Measurements from ENCODE around the gene FAM236D. TPM values are rescaled to one million over a fixed set of nuclear protein-coding genes. Genes with fewer than 3 reads are reported as not detected.

The FAM236D gene
- not detected in 5 replicates for total RNA-seq (2022; extraction: Qiagen RNA extraction; ENCODE audit: low read depth)

GRCh38 chrX:72808110-72808509, at the start of gene FAM236D:
TSS of gene FAM236D (minus strand) at chrX:72808210. CDS start at chrX:72808110, 100 bp downstream.

GRCh38 chrX:72782560-72782959, 25.4 kb downstream of the FAM236D start, which contains the start of gene FAM236B:
TSS of gene FAM236B (minus strand) at chrX:72782660. CDS start at chrX:72782560, 100 bp downstream.

GRCh38 chrX:72776653-72777466, 31.1 kb downstream of the FAM236D start, which contains the start of gene DMRTC1B:
TSS of gene DMRTC1B (plus strand) at chrX:72776890. CDS start at chrX:72845136, 68,246 bp downstream.

Other genes starting within 250 kb of the FAM236D start
- 20.9 to 24.8 TPM (median 22.7 TPM) in 5 replicates for gene HDAC8, start 235.4 kb downstream of the FAM236D start, total RNA-seq (2022; extraction: Qiagen RNA extraction; ENCODE audit: low read depth)
- gene PHKA1, start 93.9 kb downstream of the FAM236D start, total RNA-seq (2022; extraction: Qiagen RNA extraction; ENCODE audit: low read depth): 18.0 to 21.7 TPM (median 20.3 TPM) in 5 replicates
- 0.03 to 0.09 TPM in 2 of 5 replicates, not detected in the others for gene DMRTC1B, start 31.3 kb downstream of the FAM236D start, total RNA-seq (2022; extraction: Qiagen RNA extraction; ENCODE audit: low read depth)
- not detected in 5 replicates for gene FAM236B, start 25.6 kb downstream of the FAM236D start, total RNA-seq (2022; extraction: Qiagen RNA extraction; ENCODE audit: low read depth)
- gene FAM236C, start 104.4 kb upstream of the FAM236D start, total RNA-seq (2022; extraction: Qiagen RNA extraction; ENCODE audit: low read depth): not detected in 5 replicates
- gene FAM236A, start 130.0 kb upstream of the FAM236D start, total RNA-seq (2022; extraction: Qiagen RNA extraction; ENCODE audit: low read depth): not detected in 5 replicates
- 0.09 TPM in 1 of 5 replicates, not detected in the others for gene DMRTC1, start 135.6 kb upstream of the FAM236D start, total RNA-seq (2022; extraction: Qiagen RNA extraction; ENCODE audit: low read depth)
- gene PABPC1L2B, start 194.7 kb upstream of the FAM236D start, total RNA-seq (2022; extraction: Qiagen RNA extraction; ENCODE audit: low read depth): not detected in 5 replicates